ENCODE data around the gene EPB41L2.

GRCh38 chr6:131007286-131007685 is 55.8 kb downstream of the EPB41L2 start:
- TF ChIP-seq EZH2 (IDR thresholded peaks at IDR 0.05; ENCODE audit: borderline replicate concordance, low read depth, low read length, poor library complexity, severe bottlenecking): no peak
- no peak for TF ChIP-seq CTCF (conservative IDR thresholded peaks at IDR 0.05; ENCODE audit: low read depth, low read length)
